ENCODE measurements around the gene USE1. TPM values are rescaled to one million over a fixed set of nuclear protein-coding genes. Genes with fewer than 3 reads are reported as not detected.
A peak's percentile ranks its signal among the peaks of the same experiment; 100 is the strongest.

The USE1 gene
- total and polyA plus RNA-seq, 4 donors = 13.3 to 46.8 (median 32.9) TPM

- H3K36me3 ChIP-seq (ENCODE audit: control insufficient read depth, insufficient read depth, low read length) = no peaks in the 10 kb centered on the region
These were observed 40.0 kb downstream of the USE1 start for GRCh38 chr19:17255150-17255621.

GRCh38 chr19:17256130-17256529, 41.0 kb downstream of the USE1 start:
- H3K4me3 ChIP-seq (ENCODE audit: low read depth, low read length) = no peak overlapping the region
- no peak overlapping the region for H3K27ac ChIP-seq (ENCODE audit: low read depth, low read length)
- WGBS (ENCODE audit: insufficient coverage) = 73% methylated on average over 3 of the region's 3 CpGs

More at GRCh38 chr19:17255150-17255621, 40.0 kb downstream of the USE1 start:
- H3K27ac ChIP-seq (ENCODE audit: low read depth, low read length) = no peak overlapping the region
- H3K27me3 ChIP-seq (ENCODE audit: control insufficient read depth, insufficient read depth, low read length) = no peaks in the 10 kb centered on the region
- no peak overlapping the region for H3K4me3 ChIP-seq (ENCODE audit: low read depth, low read length)
- DNase-seq (ENCODE audit: low read depth in 4 of 6, low spot score in 6 of 6) = no peak
- no peaks in the 10 kb centered on the region for H3K4me1 ChIP-seq (ENCODE audit: control insufficient read depth, insufficient read depth, low read length)
- H3K9me3 ChIP-seq (ENCODE audit: control insufficient read depth, insufficient read depth, low read length) = peaks cover 2% of the 10 kb centered on the region
- 55% methylated on average over 14 of the region's 18 CpGs for WGBS (ENCODE audit: insufficient coverage)

GRCh38 chr19:17259118-17259780, 44.1 kb downstream of the USE1 start:
- Histone ChIP-seq H3K27me3 (ENCODE audit: control insufficient read depth, insufficient read depth, low read length) (no peaks in the 10 kb centered on the region), H3K36me3 (ENCODE audit: control insufficient read depth, insufficient read depth, low read length) (peaks cover 3% of the 10 kb centered on the region), H3K9me3 (ENCODE audit: control insufficient read depth, insufficient read depth, low read length) (peaks cover 2% of the 10 kb centered on the region), H3K4me3 (ENCODE audit: low read depth, low read length) (no peak overlapping the region), H3K27ac (ENCODE audit: low read depth, low read length) (no peak overlapping the region), H3K4me1 (ENCODE audit: control insufficient read depth, insufficient read depth, low read length) (no peaks in the 10 kb centered on the region)
- DNase-seq (ENCODE audit: low read depth in 4 of 6, low spot score in 6 of 6) = no peak
- WGBS (ENCODE audit: insufficient coverage) = 92% methylated on average over 6 of the region's 9 CpGs

More at GRCh38 chr19:17256130-17256529, 41.0 kb downstream of the USE1 start:
- no peak for DNase-seq (ENCODE audit: low read depth in 4 of 6, low spot score in 6 of 6)
- Histone ChIP-seq H3K36me3 (ENCODE audit: control insufficient read depth, insufficient read depth, low read length) (no peaks in the 10 kb centered on the region), H3K4me1 (ENCODE audit: control insufficient read depth, insufficient read depth, low read length) (no peaks in the 10 kb centered on the region), H3K27me3 (ENCODE audit: control insufficient read depth, insufficient read depth, low read length) (no peaks in the 10 kb centered on the region), H3K9me3 (ENCODE audit: control insufficient read depth, insufficient read depth, low read length) (peaks cover 2% of the 10 kb centered on the region)

DNA sequence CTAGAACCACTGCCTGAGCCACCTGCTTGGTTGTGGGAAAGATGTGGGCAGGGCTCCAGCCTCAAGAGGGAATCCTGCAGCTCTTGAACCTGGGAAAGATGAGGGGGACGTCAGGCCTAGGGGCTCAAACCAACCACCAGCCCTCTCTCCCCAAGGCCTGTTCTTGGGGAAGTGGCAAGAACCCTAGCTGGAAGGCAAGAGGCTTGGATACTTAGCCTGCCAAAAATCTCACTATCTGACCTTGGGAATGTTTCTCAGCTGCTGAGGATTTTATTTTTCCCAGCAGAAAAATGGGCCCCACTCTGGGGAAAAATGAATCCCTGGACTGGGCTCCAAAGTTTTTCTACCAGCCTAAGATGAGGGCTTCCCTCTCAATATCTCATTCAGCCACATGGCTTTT, 44.8 kb downstream of the USE1 start:
- Histone ChIP-seq H3K27me3 (ENCODE audit: control insufficient read depth, insufficient read depth, low read length) (no peaks in the 10 kb centered on the region), H3K36me3 (ENCODE audit: control insufficient read depth, insufficient read depth, low read length) (peaks cover 3% of the 10 kb centered on the region), H3K9me3 (ENCODE audit: control insufficient read depth, insufficient read depth, low read length) (peaks cover 2% of the 10 kb centered on the region), H3K27ac (ENCODE audit: low read depth, low read length) (no peak overlapping the region), H3K4me3 (ENCODE audit: low read depth, low read length) (no peak overlapping the region), H3K4me1 (ENCODE audit: control insufficient read depth, insufficient read depth, low read length) (no peaks in the 10 kb centered on the region)
- no peak for DNase-seq (ENCODE audit: low read depth in 4 of 6, low spot score in 6 of 6)
- WGBS (ENCODE audit: insufficient coverage) = no CpG with 5 or more reads among the region's 1 CpG

DNA sequence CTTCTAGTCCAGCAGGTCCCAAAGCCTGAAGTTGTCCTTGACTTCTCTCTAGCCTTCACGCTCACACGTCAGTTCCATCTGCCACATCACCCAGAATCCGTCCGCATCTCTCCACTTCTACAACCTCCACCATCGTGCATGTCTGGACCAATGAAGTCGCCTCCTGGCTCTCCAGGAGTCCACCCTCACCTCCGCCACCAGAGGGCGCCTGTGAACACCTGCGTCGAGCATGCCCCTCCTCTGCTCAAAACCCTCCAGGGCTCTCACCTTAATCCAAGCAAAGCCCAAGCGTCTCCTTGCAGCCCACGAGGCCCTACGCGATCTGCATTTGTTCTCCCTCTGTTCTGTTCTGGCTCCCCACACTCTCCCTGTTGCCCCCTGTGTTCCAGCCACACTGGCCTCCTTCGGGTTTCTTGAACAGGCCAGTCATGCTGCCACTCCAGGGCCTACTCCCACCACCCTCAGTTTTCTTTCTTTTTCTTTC, 45.7 kb downstream of the USE1 start:
- Histone ChIP-seq H3K36me3 (ENCODE audit: control insufficient read depth, insufficient read depth, low read length) (peaks cover 3% of the 10 kb centered on the region), H3K27ac (ENCODE audit: low read depth, low read length) (no peak overlapping the region), H3K27me3 (ENCODE audit: control insufficient read depth, insufficient read depth, low read length) (no peaks in the 10 kb centered on the region), H3K4me1 (ENCODE audit: control insufficient read depth, insufficient read depth, low read length) (no peaks in the 10 kb centered on the region), H3K9me3 (ENCODE audit: control insufficient read depth, insufficient read depth, low read length) (peaks cover 2% of the 10 kb centered on the region), H3K4me3 (ENCODE audit: low read depth, low read length) (no peak overlapping the region)
- WGBS (ENCODE audit: insufficient coverage) = 18% methylated on average over 14 of the region's 15 CpGs
- DNase-seq (ENCODE audit: low read depth in 4 of 6, low spot score in 6 of 6) = peak in 2 of 6 donors; percentile 66 to 72

DNA sequence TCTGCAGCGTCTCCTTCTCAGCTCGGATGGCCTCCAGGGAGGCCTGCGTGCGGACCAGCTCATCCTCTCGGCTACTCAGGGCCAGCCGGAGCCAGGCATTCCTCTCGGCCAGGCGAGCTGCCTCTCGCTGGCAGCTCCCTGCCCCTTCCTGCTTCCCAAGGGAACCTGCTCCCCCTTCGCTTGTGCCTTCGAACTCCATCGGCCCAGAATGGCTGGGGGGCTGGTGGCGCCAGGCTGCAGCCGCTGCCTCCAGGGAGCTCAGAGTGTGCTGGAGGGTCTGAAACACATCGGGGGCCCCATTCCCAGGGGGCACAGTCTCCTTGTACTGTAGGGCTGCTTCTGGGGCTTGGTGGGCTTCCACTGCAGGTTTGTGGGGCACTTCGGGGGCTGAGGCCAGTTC, 47.4 kb downstream of the USE1 start:
- DNase-seq (ENCODE audit: low read depth in 4 of 6, low spot score in 6 of 6) = no peak
- WGBS (ENCODE audit: insufficient coverage) = 59% methylated on average over 16 of the region's 16 CpGs
- H3K27me3 ChIP-seq (ENCODE audit: control insufficient read depth, insufficient read depth, low read length) = no peaks in the 10 kb centered on the region
- peaks cover 4% of the 10 kb centered on the region for H3K4me1 ChIP-seq (ENCODE audit: control insufficient read depth, insufficient read depth, low read length)
- H3K36me3 ChIP-seq (ENCODE audit: control insufficient read depth, insufficient read depth, low read length) = peaks cover 3% of the 10 kb centered on the region
- H3K9me3 ChIP-seq (ENCODE audit: control insufficient read depth, insufficient read depth, low read length) = peaks cover 2% of the 10 kb centered on the region
- H3K4me3 ChIP-seq (ENCODE audit: low read depth, low read length) = no peak overlapping the region
- no peak overlapping the region for H3K27ac ChIP-seq (ENCODE audit: low read depth, low read length)

- Histone ChIP-seq H3K27ac (ENCODE audit: low read depth, low read length) (no peak overlapping the region), H3K9me3 (ENCODE audit: control insufficient read depth, insufficient read depth, low read length) (peaks cover 2% of the 10 kb centered on the region), H3K27me3 (ENCODE audit: control insufficient read depth, insufficient read depth, low read length) (no peaks in the 10 kb centered on the region), H3K36me3 (ENCODE audit: control insufficient read depth, insufficient read depth, low read length) (peaks cover 8% of the 10 kb centered on the region), H3K4me3 (ENCODE audit: low read depth, low read length) (no peak overlapping the region), H3K4me1 (ENCODE audit: control insufficient read depth, insufficient read depth, low read length) (peaks cover 16% of the 10 kb centered on the region)
- DNase-seq (ENCODE audit: low read depth in 4 of 6, low spot score in 6 of 6) = no peak
- 89% methylated on average over 14 of the region's 23 CpGs for WGBS (ENCODE audit: insufficient coverage)
These were observed 48.8 kb downstream of the USE1 start for GRCh38 chr19:17263712-17264640.

- Histone ChIP-seq H3K9me3 (ENCODE audit: control insufficient read depth, insufficient read depth, low read length) (peaks cover 2% of the 10 kb centered on the region), H3K27me3 (ENCODE audit: control insufficient read depth, insufficient read depth, low read length) (no peaks in the 10 kb centered on the region), H3K36me3 (ENCODE audit: control insufficient read depth, insufficient read depth, low read length) (peaks cover 14% of the 10 kb centered on the region), H3K4me1 (ENCODE audit: control insufficient read depth, insufficient read depth, low read length) (peaks cover 18% of the 10 kb centered on the region), H3K27ac (ENCODE audit: low read depth, low read length) (no peak within 1 kb of the TSS), H3K4me3 (ENCODE audit: low read depth, low read length) (no peak within 1 kb of the TSS)
- no peak for DNase-seq (ENCODE audit: low read depth in 4 of 6, low spot score in 6 of 6)
- WGBS (ENCODE audit: insufficient coverage) = 28% methylated on average over 5 of the region's 5 CpGs
These were observed 49.5 kb downstream of the USE1 start, which contains the start of gene USHBP1 for GRCh38 chr19:17264641-17264979. Gene USHBP1 (minus strand): TSS chr19:17264745. CDS start chr19:17264299, 446 bp downstream.

DNA sequence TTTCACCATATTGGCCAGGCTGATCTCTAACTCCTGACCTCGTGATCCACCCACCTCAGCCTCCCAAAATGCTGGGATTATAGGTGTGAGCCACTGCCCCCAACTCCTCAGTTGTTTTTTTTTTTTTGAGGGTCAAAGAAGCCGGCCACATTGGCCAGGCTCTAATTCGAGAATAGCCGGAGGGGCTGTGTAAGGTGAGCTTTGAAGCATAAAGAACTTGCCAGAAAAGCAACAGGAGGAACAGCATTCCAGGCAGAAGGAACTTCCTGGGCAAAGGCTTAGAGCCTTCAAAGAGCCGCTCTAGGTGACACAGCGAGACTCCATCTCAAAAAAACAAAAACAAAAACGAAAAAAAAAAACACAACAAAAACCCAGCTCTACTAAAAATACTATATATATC, 50.9 kb downstream of the USE1 start:
- no peak for DNase-seq (ENCODE audit: low read depth in 4 of 6, low spot score in 6 of 6)
- Histone ChIP-seq H3K4me1 (ENCODE audit: control insufficient read depth, insufficient read depth, low read length) (peaks cover 18% of the 10 kb centered on the region), H3K9me3 (ENCODE audit: control insufficient read depth, insufficient read depth, low read length) (no peaks in the 10 kb centered on the region), H3K27ac (ENCODE audit: low read depth, low read length) (no peak overlapping the region), H3K36me3 (ENCODE audit: control insufficient read depth, insufficient read depth, low read length) (peaks cover 25% of the 10 kb centered on the region), H3K27me3 (ENCODE audit: control insufficient read depth, insufficient read depth, low read length) (no peaks in the 10 kb centered on the region), H3K4me3 (ENCODE audit: low read depth, low read length) (no peak overlapping the region)
- WGBS (ENCODE audit: insufficient coverage) = 100% methylated on average over 1 of the region's 7 CpGs
